GM10266 (cell line): Measurements from ENCODE around the gene AOPEP.

Experiments
- DNase-seq: peaks from one replicate; pipeline ENCODE4 v3.0.0; 2012; ENCODE audit errors: extremely low spot score
- CTCF ChIP-seq: IDR thresholded peaks from 2 replicates; pipeline ENCODE4 v1.5.1; 2012; ENCODE audit warnings: mild to moderate bottlenecking, low read depth; ENCODE audit not compliant: control insufficient read depth, insufficient read depth; ENCODE audit errors: missing control alignments

AOPEP gene

GRCh38 chr9:95010431-95010838, 283.9 kb downstream of the AOPEP start:
- no peak for DNase-seq
- no peak for TF ChIP-seq CTCF

GRCh38 chr9:95012035-95012708, 285.7 kb downstream of the AOPEP start:
- no peak for DNase-seq
- TF ChIP-seq CTCF = no peak

- no peak for TF ChIP-seq CTCF
- no peak for DNase-seq
Measured at GRCh38 chr9:95012902-95013301, 286.4 kb downstream of the AOPEP start.

- DNase-seq = no peak
- TF ChIP-seq CTCF = no peak
Measured at GRCh38 chr9:95014917-95015316, 288.4 kb downstream of the AOPEP start.

- no peak for TF ChIP-seq CTCF
- no peak for DNase-seq
Measured at GRCh38 chr9:95015569-95015968, 289.1 kb downstream of the AOPEP start.

- DNase-seq = no peak
- no peak for TF ChIP-seq CTCF
Measured at GRCh38 chr9:95017062-95017461, 290.6 kb downstream of the AOPEP start.

- DNase-seq = no peak
- no peak for TF ChIP-seq CTCF
Measured at GRCh38 chr9:95017661-95018060, 291.2 kb downstream of the AOPEP start.
